Left kidney (tissue), 2 donors: Measurements from ENCODE around the gene EHMT2. TPM values are rescaled to one million over a fixed set of nuclear protein-coding genes. Genes with fewer than 3 reads are reported as not detected.
"Not testable (repeated sequence)": the region's sequence is repeated elsewhere in the genome, so short reads cannot be mapped to it uniquely, and the experiment has no call there.

ENCODE experiments used
- DNase-seq: peaks from one replicate; pipeline ENCODE4 v3.0.0-alpha.2; 2013
- polyA plus RNA-seq: library from polyadenylated mRNA; unstranded; fragments of 120-200 nt; gene quantifications from one replicate; pipeline ENCODE4 v1.2.1, GENCODE V29; 2013; ENCODE audit not compliant: insufficient read length

EHMT2 gene
- polyA plus RNA-seq, 1 donor, result 84.3 TPM

DNA sequence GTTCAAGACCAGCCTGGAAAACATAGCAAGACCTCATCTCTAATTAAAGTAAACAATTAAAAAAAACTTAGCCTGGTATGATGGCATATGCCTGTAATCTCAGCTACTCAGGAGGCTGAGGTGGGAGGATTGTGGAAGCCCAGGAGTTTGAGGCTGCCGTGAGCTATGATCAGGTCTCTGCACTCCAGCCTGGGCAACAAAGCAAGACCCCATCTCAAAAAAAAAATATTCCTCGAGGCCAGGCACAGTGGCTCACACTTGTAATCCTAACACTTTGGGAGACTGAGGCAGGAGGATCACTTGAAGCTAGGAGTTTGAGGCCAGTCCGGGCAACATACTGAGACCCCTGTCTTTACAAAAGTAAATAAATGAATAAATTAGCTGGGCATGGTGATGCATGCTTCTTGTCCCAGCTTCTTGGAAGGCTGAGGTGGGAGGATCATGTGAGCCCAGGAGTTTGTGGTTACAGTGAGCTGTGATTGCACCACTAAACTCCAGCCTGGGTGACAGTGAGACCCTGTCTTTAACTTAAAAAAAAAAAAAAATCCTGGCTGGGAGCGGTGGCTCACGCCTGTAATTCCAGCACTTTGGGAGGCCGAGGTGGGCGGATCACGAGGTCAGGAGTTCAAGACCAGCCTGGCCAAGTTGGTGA, 20.7 kb upstream of the EHMT2 start:
- DNase-seq, result no peak

DNA sequence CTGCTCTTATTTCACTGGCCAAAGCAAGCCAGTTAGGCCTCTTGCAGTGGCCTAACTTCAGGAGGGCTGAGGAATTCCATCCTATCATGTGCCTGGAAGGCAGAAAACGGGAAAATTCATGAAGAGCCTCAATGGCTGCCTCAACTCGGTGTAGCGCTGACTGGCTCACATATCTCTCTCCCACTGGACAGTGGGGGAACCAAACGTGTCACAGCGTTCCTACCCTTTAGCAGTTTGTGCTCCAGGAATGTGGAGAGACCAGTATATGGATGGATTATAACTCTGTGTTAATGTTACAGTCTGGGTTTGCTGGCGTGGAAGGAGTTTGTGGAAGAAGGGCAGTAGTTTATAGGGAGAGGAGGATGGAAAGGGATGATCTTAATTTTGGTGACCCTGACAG, 18.3 kb upstream of the EHMT2 start:
- no peak for DNase-seq

DNA sequence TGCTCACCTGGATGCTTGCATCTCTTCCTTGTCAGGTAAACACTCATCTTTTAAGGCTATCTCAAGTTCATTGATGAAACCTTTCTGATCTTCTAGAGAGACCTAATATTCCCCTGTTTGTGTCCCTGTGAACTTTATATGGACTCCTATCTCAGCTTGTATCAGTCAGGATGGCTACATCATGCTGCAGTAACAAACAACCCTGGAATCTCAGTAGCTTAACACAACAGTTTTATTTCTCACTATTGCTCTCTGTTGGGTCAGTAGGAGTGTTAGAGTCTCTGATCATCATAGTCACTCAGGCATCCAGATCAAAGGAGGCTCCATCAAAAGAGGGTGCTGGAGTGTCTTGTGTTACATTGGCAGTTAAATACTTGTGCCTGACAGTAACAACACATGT, 17.9 kb upstream of the EHMT2 start:
- no peak for DNase-seq

DNA sequence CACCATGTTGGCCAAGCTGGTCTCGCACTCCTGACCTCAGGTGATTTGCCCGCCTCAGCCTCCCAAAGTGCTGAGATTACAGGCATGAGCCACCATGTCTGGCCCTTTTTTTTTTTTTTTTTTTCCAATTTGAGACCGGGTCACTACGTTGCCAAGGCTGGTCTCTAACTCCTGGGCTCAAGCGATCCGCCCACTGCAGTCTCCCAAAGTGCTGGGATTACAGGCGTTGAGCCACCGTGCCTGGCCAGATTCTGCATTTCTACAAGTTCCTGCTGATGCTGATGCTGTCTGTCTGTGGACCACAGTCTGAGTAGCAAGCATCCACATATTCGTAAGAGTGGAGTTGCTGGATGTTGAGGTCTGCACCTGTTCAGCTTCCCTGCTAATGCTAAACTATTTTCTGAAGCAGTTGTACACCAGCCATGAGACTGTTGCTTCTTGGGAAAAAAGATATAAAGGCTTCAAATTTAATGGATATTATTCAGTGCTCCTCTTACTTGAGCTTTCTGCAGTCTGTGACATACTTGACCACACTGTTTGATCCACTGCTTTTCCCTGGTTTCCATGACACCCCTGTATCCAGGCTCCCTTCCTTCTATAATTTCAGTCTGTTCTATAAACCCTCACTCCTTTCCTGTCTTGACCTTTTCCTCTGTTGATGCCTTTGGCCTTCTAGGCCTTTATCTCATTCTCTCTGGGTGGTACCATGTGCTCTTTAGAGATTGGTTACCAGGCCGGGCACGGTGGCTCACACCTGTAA, 14.5 kb upstream of the EHMT2 start:
- no peak for DNase-seq

DNA sequence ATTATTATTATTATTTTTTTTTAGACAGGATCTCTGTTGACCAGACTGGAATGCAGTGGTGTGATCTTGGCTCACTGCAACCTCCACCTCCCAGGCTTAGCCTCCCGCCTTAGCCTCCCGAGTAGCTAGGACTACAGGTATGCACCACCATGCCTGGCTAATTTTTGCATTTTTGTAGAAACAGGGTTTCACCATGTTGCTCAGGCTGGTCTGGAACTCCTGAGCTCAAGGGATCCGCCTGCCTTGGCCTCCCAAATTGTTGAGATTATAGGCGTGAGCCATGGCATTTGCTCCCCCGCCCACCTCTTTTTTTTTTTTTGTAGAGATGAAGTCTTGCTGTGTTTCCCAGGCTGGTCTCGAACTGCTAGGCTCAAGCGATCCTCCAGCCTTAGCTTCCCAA, 11.8 kb upstream of the EHMT2 start:
- DNase-seq, result not testable (repeated sequence)

DNA sequence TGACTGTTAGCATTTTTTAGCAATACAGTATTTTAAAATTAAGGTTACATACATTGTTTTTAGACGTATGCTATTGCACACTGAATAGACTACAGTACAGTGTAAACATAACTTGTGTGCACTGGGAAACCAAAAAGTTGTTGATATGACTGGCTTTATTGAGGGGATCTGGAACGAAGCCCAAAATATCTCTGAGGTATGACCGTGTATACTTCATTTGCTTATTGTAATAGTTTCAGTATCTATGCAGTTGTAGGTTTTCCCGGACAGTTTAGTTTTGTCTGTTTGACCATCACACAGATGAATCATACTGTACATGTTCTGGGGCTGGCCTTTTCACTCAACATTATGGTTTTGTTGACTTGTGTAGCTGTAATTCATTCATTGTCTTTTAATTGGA, 11.3 kb upstream of the EHMT2 start:
- no peak for DNase-seq

DNA sequence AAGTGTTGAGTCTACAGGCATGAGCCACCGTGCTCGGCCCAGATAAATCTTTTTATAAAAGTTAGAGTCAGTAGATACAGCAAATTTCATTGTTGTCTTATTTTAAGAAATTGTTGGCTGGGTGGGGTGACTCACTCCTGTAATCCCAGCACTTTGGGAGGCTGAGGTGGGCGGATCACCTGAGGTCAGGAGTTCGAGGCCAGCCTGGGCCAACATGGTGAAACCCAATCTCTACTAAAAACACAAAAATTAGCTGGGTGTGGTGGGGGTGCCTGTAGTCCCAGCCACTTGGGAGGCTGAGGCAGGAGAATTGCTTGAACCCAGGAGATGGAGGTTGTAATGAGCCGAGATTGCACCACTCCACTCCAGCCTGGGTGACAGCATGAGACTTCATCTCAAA, 10.8 kb upstream of the EHMT2 start:
- not testable (repeated sequence) for DNase-seq

DNA sequence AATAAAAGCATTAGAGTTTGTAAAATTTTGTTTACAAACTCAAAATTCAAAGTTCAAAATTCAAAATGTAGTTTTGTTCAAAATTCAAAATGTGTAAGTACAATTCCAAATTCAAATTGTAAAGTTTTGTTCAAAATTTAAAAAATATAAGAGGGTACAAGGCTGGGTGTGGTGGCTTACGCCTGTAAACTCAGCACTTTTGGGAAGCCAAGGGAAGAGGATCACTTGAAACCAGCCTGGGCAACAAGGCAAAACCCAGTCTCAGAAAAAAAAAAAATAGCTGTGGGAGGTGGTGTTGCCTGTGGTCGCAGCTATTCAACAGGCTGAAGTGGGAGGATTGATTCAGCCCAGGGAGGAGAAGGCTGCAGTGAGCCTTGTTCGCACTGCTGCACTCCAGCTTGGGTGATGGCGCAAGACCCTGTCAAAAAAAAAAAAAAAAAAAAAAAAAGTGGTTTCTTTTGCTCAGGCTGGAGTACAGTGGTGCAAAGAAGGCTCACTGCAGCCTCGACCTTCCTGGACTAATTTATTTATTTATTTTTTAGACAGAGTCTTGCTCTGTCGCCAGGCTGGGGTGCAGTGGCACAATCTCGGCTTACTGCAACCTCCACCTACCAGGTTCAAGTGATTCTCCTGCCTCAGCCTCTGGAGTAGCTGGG, 9.8 kb upstream of the EHMT2 start:
- no peak for DNase-seq

DNA sequence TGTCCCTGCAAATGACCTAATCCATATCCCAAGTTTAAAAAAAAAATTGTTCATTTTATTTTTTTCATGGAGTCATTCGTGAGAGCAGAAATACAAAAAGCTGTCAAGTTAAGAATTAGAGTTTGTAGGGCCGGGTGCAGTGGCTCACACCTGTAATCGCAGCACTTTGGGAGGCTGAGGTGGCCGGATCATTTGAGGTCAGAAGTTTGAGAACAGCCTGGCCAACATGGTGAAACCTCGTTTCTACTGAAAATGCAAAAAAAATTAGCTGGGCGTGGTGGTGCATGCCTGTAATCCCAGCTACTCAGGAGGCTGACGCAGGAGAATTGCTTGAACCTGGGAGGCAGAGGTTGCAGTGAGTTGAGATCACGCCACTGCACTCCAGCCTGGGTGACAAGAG, 9.2 kb upstream of the EHMT2 start:
- not testable (repeated sequence) for DNase-seq

DNA sequence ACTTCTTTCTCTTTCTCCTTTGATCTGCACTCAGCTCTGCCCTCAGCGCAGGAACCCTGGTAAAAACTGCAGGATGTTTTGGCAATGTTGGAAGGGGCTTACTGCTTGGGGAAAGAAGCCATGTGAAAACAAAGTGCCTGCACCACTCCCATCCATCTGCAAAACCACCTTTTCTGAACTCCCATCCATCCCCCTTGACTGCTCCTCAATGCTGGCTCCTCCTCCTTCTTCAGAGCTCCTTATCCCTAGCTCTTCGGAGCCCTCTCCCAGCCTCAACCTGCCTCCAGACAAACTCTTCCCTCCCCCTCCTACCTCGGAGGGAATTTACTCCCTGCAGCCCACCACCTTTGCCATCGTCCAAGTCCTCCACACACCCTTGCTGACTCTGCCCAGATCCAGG, 8.6 kb upstream of the EHMT2 start:
- no peak for DNase-seq

DNA sequence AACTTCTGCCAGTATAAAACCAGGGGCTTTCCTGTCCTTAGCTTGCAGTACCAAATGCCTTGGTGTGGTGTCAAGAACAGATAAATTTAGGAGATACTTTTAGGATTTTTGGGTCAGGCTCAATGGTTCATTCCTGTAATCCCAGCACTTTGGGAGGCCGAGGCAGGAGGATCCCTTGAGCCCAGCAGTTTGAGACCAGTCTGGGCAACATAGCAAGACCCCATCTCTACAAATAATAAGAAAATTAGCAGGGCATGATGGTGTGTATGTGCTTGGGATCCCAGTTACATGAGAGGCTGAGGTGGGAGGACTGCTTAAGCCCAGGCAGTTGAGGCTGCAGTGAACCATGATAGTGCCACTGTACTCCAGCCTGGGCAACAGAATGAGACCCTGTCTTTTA, 7.5 kb upstream of the EHMT2 start:
- no peak for DNase-seq

DNA sequence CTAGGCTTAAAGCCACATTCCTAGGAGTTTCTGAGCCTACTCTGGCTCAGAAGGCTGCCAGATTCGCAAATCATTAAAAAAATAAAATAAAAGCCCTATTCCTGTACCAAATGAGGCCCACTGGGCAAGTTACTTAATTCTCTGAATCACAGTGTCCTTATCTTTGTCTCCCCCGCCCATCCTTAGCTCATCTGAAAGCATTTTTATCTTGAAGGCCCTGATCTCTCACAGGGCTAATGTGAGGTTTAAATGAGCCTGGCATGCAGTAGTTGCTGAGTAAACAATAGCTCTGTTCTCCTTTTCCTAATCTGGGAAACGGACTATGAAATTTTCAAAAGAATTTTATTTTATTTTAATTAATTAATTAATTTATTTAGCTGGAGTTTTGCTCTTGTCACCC, 6.5 kb upstream of the EHMT2 start:
- DNase-seq, result no peak

DNA sequence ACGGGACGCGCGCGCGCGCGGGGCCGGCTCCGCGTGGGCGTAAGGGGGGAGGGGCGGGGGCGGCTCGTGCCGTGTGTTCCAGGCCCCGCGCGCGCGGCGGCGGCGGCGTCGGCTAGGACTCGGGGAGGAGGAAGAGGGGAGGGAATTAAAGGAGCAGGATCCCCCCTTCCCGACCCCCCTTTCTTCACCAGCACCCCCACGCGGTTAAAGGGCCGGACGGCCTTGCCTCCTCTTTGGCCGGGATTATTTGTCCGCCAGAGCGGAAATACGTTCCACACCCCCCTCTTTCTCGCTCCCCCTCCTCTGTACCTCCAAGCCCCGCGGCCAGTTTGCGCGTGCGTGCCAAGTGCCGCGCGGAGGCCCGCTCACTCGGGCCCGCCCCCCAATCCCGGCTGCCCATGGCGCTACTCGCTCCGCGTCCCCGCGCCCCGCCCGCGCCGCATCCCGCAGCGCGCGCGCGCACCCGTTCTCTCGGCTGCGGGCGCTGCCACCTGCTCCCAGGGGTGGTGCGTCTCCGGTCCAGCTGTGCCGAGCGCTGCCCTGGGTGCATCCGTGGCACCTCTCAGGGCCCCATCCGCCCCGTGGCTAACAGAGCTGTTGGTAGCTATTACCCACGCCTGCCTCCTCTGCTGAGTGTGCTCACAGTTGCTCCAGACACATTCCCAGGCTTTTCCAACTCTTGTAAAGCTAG, 4.6 kb upstream of the EHMT2 start, which contains the start of gene ZBTB12:
ZBTB12 (minus strand) TSS at position 134 of the 691 bp plus-strand sequence. CDS start 781 bp downstream, outside the sequence.
- peak; percentile 98 for DNase-seq

DNA sequence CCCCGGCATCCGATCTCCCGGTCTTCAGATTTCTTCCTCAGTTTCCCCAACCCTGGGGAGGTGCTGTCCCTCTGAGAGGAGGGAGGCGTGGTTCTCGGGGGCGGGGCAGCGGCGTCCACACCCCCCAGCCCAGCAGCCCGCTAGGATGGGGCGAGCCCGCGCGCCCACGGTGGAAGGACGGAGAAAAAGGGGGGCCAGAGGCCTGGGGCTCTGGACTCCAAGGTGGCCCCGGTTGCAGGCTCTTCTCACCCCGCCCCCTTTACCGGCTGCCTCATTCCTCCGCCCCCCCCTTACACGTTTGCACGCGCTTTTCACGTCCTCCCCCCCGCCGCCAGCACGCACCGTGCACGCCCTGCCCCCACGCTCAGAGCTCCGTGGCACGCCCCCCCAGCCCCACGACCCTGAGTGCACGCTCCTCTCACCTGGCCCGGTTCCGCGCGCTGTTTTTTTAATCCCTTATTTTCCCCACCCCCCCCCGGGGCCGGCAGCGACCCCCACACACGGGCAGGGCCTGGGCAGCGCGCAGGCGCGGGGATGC, 4.0 kb upstream of the EHMT2 start:
- DNase-seq, result no peak

DNA sequence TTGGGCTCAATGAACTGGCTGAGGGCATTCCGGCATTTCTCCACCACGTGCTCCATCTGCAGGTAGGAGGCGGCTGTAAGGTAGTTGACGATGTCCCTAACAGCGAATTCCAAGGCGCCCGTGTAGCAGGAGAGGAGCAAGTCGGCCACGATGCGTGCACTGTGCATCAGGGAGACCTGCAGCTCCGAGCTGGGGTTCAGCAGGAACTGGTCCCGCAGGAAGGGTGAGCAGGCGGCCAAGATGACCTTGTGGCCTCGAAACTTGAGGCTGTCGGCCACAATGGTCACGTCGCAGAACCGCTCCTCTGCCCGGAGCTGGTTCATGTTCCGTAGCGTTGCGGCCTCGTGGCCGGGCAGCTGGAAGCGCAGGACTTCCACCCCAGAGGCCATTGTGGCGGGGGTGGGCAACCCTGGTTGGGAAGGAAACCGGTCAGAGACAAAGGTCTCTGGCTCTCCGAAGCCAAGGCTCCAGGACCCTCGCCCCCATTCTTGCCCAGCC, 3.5 kb upstream of the EHMT2 start:
- DNase-seq, result no peak

DNA sequence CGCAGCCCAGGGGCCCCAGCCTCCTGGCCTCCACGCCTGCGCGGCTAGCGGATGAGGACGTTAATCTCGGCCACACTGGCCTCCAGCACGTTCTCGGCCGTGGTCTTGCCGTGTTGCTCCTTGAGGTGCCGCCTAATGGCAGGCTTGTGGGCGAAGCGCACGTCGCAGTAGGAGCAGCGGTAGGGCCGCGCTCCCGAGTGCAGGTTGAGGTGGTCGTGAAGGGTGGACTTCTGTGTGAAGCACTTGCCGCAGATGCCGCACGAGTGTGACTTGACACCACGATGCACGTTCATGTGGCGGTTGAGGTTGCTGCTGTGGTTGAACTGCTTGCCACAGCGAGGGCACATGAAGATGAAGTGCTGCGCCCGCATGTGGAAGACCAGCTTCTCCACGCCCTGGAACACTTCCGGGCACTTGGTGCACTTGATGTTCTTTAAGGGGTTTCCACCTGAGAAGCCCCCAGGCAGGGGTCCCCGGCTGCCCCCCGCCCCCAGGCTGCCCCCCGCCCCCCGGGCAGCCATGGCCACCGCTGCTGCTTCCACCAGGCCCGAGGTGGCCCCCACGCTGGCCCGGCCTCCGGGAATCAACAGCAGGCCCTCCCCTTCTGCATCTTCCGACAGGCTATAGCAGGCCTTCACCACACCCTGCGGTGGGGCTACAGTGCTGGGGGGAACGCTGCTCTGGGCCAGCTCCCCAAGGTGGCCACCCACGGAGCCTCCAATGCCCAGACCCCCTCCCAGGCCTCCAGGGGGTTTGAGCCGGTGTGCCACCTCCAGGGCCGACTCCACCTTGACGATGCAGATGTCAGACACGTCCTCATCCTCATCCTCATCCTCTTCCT, 2.6 kb upstream of the EHMT2 start:
- no peak for DNase-seq

DNA sequence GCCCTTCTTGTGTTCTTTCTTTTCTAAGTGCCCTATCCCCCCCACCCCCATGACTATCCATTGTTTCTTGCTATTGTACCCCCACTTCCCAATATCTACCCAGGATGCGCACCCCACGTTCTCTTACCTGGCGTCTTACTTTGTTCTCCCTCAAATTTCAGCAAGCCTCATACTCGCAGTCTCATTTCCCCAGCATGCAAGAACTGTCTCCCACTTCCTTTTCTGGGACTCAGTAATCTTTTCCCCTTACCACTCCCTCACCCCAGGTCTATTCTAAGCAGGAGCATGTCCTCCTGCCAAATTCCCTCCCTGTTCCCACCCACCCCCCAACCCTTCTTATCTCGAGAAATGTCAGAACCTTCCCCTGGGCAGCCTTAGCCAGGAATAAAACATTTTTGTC, 1.7 kb upstream of the EHMT2 start:
- DNase-seq, result no peak

DNA sequence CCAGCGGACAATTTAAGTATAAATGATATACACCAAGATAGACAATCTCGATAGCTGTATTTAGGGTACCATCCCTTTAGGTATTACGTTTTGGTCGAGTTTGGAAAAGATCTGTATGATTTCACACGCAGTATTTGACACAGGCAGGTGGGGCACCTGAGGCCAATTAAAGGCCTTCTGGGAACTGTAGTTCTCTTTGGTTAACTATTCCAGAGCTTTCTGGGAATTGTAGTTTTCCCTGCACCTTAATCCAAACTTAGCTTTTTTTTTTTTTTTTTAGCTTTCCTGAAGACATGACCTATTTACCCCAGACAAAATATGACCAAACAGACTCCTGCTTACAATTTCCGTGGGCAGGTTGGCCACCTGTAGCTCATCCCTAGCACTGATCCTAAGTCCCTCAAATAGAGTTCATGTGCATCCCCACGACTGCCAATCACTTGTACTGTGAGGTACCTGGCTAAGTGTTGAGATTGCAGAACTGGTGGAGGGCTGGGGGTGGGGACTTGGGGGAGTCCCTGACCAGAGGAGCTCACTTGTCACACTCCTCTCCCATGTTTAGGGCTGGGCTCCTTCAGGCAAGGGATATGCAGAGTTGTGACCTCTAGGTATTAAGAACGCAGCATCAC, 999 bp upstream of the EHMT2 start:
- no peak for DNase-seq

DNA sequence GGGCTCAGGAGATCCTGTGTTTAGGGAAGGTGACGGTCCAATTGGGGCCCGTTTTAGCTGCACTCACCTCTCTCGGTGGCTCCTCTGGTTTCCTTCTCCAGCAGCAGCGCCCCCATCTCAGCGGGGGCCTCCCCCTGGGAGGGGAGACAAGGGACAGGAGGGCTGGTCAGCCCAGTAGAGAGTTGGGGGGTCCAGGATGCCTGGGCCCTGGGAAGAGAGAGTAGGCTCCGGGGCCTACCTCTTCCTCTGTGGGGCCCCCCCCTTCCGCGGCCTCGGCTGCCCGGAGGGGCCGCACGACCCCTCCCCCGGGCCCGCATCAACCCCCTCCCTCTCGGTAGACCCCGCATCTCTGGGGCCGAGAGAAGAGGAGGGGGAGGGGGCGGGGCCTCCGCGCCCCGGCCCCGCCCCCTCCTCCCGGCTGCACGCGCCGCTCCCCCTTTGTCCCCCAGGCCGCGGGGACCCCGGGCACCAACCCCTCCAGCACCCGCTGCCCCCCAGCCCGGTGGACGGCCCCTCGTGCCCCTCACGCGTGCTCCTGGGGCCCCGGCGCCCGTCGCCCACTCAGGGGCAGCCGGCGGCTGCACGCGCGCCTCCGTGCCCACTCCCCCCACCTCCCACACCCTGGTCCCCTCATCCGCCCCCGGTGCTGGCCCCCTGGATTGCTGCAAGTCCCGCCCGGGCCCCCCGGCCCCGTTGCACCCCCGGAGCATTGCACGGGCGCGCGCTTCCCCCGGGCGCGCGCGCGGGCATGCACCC, 464 bp downstream of the EHMT2 start:
- no peak for DNase-seq

DNA sequence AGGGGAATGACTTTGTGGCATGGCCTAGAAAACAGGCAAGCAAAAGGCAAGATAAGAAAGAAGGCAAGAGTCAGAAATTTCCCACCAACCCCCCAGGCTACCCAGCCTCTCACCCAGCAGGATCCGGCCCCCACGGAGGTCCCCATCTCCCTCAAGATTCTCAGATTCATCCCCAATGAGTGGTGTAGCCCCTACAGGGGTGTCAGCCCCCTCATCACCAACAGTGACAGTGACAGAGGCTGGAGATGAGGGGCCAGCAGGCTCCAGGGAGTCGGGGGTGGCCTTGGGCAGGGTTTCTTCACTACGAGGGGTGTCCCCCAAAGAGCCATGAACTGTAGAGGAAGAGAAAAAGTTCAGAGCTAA, 1.0 kb downstream of the EHMT2 start:
- no peak for DNase-seq
